ENCODE results near the gene CCSER2.
"Not testable (repeated sequence)": the region's sequence is repeated elsewhere in the genome, so short reads cannot be mapped to it uniquely, and the experiment has no call there.

Gene CCSER2

DNA sequence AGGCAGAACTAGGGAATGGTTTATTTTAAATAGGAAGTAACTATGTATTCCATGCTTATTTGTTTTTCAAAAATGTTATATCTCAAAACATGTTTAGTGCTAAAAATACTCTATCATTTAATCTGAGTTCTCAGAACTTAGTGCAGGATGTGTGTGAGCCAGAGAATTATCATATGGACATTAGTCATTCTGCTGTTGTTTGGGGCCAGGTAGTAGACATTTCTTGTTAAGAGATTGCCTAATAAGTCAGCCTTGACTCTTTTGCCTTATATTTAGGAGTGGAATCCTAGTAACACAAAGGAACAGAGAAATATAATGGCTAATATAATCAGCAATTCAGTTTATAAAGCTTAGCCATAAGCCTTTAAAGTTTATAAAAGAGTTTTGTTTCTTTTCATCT is 149.8 kb downstream of the CCSER2 start:
- H3K27me3 ChIP-seq (ENCODE audit: control insufficient read depth, insufficient read depth, low read length) = no peaks in the 10 kb centered on the region
- no peaks in the 10 kb centered on the region for H3K4me1 ChIP-seq (ENCODE audit: control insufficient read depth, insufficient read depth, low read length)
- H3K36me3 ChIP-seq (ENCODE audit: control insufficient read depth, insufficient read depth, low read length) = no peaks in the 10 kb centered on the region
- H3K4me3 ChIP-seq (ENCODE audit: low read depth, low read length) = no peak overlapping the region
- H3K9me3 ChIP-seq (ENCODE audit: control insufficient read depth, insufficient read depth, low read length) = no peaks in the 10 kb centered on the region
- no peak overlapping the region for H3K9ac ChIP-seq (ENCODE audit: low read depth, low read length)

DNA sequence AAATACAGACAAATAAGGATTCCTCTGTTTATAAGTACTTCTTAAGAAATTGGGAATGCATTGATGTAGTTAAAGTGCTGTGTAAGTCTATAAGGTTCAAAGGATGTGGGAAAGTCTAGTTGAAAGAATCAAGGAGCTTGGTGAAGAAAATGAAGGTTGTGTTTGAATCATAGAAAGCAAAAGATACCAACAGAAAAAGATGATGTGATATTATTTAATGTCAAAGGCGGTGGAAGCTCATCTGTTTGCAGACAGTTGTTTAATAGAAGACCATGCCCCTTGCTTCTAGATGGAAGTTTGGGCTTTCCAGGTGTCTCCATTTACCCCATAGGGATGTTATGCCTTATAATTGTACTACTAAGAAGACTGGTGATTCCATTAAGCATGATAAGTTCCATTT is 150.3 kb downstream of the CCSER2 start:
- Histone ChIP-seq H3K36me3 (ENCODE audit: control insufficient read depth, insufficient read depth, low read length) (no peaks in the 10 kb centered on the region), H3K9me3 (ENCODE audit: control insufficient read depth, insufficient read depth, low read length) (no peaks in the 10 kb centered on the region), H3K4me1 (ENCODE audit: control insufficient read depth, insufficient read depth, low read length) (no peaks in the 10 kb centered on the region), H3K9ac (ENCODE audit: low read depth, low read length) (no peak overlapping the region), H3K4me3 (ENCODE audit: low read depth, low read length) (no peak overlapping the region), H3K27me3 (ENCODE audit: control insufficient read depth, insufficient read depth, low read length) (no peaks in the 10 kb centered on the region)

DNA sequence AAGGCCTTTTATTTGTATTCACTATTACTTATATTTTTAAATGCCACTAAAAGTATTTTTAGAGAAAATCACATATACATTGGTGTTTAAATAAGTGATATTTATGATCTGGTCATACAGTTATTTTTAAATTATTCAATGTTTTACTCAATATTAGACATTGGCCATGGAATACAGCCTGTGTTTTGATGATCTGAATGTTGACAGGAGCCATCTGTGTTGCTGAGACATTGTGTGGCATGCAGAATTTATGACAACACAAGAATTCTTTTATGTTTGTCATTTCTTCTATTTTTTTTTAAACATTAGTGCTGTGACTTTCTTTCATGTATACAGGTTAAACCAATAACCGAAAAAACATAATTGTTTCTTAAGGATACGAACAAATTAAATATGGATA is 156.2 kb downstream of the CCSER2 start:
- Histone ChIP-seq H3K9ac (ENCODE audit: low read depth, low read length) (no peak overlapping the region), H3K4me1 (ENCODE audit: control insufficient read depth, insufficient read depth, low read length) (no peaks in the 10 kb centered on the region), H3K36me3 (ENCODE audit: control insufficient read depth, insufficient read depth, low read length) (no peaks in the 10 kb centered on the region), H3K27me3 (ENCODE audit: control insufficient read depth, insufficient read depth, low read length) (no peaks in the 10 kb centered on the region), H3K9me3 (ENCODE audit: control insufficient read depth, insufficient read depth, low read length) (no peaks in the 10 kb centered on the region), H3K4me3 (ENCODE audit: low read depth, low read length) (no peak overlapping the region)

DNA sequence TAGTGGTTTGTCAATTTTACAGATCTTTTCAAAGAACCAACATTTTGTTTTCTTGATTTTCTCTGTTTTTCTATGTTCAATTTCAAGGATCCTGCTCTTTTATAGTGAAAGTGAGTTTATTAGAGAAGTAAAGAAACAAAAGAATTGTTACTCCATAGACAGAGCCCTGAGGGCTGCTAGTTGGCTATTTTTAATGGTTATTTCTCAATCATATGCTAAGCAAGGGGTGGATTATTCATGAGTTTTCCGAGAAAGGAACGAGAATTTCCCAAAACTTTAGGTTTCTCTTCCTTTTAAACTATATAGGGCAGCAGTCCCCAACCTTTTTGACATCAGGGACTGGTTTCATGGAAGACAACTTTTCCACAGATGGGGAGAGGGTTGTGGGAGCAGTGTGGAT is 165.0 kb downstream of the CCSER2 start:
- no peak overlapping the region for H3K9ac ChIP-seq (ENCODE audit: low read depth, low read length)
- H3K36me3 ChIP-seq (ENCODE audit: control insufficient read depth, insufficient read depth, low read length) = no peaks in the 10 kb centered on the region
- peaks cover 4% of the 10 kb centered on the region for H3K4me1 ChIP-seq (ENCODE audit: control insufficient read depth, insufficient read depth, low read length)
- no peaks in the 10 kb centered on the region for H3K27me3 ChIP-seq (ENCODE audit: control insufficient read depth, insufficient read depth, low read length)
- no peaks in the 10 kb centered on the region for H3K9me3 ChIP-seq (ENCODE audit: control insufficient read depth, insufficient read depth, low read length)
- H3K4me3 ChIP-seq (ENCODE audit: low read depth, low read length) = no peak overlapping the region

DNA sequence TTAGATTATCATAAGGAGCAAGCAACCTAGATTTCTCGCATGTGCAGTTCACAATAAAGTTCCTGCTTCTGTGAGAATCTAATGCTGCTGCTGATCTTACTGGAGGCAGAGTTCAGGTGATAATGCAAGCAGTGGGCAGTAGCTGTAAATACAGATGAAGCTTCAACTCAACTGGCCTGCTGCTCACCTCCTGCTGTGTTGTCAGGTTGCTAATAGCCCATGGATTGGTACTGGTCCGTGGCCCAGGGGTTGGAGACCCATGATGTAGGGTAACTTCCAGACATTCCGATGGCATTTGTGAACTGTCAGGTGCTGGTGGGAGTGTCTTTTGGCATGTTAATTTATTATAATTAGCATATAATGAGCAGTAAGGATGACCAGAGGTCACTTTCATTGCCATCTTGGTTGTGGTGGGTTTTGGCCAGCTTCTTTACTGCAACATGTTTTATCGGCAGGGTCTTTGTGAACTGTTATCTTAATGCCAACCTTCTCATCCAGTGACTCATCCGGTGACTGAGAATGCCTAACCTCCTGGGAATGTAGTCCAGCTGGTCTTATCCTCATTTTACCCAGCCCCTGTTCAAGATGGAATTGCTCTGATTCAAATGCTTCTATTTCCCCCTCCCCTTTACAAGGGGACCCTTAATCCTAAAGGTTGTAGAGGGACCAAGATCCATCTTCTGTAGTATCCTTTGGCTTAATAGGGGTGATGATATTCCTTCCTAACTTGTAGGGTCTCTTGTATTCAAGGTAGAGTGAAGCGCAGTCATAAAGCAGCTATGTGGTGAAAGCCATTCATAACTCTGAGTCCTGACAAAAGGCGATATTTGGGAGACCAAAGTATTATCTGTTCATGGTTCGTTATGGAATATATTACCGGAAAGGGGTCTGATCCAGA is 165.8 kb downstream of the CCSER2 start:
- Histone ChIP-seq H3K27me3 (ENCODE audit: control insufficient read depth, insufficient read depth, low read length) (no peaks in the 10 kb centered on the region), H3K4me3 (ENCODE audit: low read depth, low read length) (no peak overlapping the region), H3K9me3 (ENCODE audit: control insufficient read depth, insufficient read depth, low read length) (no peaks in the 10 kb centered on the region), H3K9ac (ENCODE audit: low read depth, low read length) (no peak overlapping the region), H3K36me3 (ENCODE audit: control insufficient read depth, insufficient read depth, low read length) (no peaks in the 10 kb centered on the region), H3K4me1 (ENCODE audit: control insufficient read depth, insufficient read depth, low read length) (peaks cover 4% of the 10 kb centered on the region)

DNA sequence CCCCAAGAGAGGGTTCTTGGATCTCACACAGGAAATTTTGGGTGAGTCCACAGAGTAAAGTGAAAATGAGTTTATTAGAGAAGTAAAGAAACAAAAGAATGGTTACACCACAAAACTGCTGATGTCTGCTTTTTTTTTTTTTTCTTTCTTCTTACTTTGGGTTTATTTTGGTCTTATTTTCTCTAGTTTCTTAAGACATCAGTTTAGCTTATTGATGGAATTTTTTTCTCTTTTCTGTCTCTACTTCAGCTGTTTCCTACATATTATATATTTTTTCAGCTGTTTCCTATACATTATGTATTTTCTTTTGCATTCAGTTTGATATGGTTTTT is 166.4 kb downstream of the CCSER2 start:
- Histone ChIP-seq H3K9me3 (ENCODE audit: control insufficient read depth, insufficient read depth, low read length) (no peaks in the 10 kb centered on the region), H3K36me3 (ENCODE audit: control insufficient read depth, insufficient read depth, low read length) (no peaks in the 10 kb centered on the region), H3K4me1 (ENCODE audit: control insufficient read depth, insufficient read depth, low read length) (peaks cover 6% of the 10 kb centered on the region), H3K4me3 (ENCODE audit: low read depth, low read length) (no peak overlapping the region), H3K27me3 (ENCODE audit: control insufficient read depth, insufficient read depth, low read length) (no peaks in the 10 kb centered on the region), H3K9ac (ENCODE audit: low read depth, low read length) (no peak overlapping the region)

DNA sequence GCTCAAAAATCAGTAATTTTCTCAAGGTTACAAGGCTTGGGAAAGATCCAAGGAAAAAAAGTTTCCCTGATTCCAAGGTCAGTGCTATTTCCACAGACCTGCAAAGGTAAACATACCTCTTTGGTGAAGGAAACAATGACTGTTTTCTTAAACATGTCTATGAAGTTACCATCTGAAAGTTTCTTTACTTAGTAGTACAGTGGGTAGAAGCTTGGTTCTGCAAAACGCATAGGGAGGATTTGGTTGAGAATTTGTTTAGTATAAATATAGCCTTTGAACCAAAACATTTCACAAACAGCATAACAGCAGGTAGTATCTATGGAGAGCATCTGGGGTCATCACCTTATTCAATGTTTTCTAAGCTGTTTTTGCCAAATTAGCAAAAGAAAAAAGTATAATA is 169.6 kb downstream of the CCSER2 start:
- H3K4me3 ChIP-seq (ENCODE audit: low read depth, low read length) = no peak overlapping the region
- no peaks in the 10 kb centered on the region for H3K9me3 ChIP-seq (ENCODE audit: control insufficient read depth, insufficient read depth, low read length)
- H3K36me3 ChIP-seq (ENCODE audit: control insufficient read depth, insufficient read depth, low read length) = no peaks in the 10 kb centered on the region
- no peaks in the 10 kb centered on the region for H3K27me3 ChIP-seq (ENCODE audit: control insufficient read depth, insufficient read depth, low read length)
- H3K4me1 ChIP-seq (ENCODE audit: control insufficient read depth, insufficient read depth, low read length) = peaks cover 6% of the 10 kb centered on the region
- H3K9ac ChIP-seq (ENCODE audit: low read depth, low read length) = no peak overlapping the region

DNA sequence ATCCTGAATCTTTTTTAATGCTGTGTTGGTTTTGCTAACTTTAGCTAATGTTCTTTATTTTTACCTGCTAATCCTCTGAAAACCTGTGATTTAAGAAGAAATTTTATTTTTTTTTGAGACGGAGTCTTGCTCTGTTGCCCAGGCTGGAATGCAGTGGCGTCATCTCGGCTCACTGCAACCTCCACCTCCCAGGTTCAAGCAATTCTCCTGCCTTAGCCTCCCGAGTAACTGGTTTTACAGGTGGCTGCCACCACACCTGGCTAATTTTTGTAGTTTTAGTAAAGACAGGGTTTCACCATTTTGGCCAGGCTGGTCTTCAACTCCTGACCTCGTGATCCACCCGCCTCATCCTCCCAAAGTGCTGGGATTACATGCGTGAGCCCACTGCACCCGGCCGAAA is 170.7 kb downstream of the CCSER2 start:
- not testable (repeated sequence) for H3K36me3 ChIP-seq (ENCODE audit: control insufficient read depth, insufficient read depth, low read length); H3K9ac ChIP-seq (ENCODE audit: low read depth, low read length); H3K27me3 ChIP-seq (ENCODE audit: control insufficient read depth, insufficient read depth, low read length); H3K9me3 ChIP-seq (ENCODE audit: control insufficient read depth, insufficient read depth, low read length); H3K4me1 ChIP-seq (ENCODE audit: control insufficient read depth, insufficient read depth, low read length); H3K4me3 ChIP-seq (ENCODE audit: low read depth, low read length)

DNA sequence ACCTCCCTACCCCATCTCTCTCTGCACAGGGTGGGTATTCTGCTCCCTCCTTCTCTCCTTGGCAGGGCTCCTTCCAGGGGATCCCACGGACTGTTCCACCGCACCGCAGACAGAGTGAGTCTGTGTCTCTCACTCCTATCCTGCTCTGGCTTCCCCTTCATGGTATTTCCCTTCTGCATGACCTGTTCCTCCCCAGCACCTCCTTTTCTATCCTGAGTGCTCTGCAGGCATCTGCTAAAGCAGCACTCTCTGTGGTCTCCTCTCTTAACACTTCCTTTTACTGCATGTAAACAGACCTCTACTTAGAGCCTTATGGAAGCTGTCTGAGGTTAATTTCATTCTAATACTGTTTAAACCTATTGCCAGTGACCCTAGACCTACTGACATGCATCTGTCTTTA is 171.5 kb downstream of the CCSER2 start:
- H3K9me3 ChIP-seq (ENCODE audit: control insufficient read depth, insufficient read depth, low read length) = no peaks in the 10 kb centered on the region
- H3K4me1 ChIP-seq (ENCODE audit: control insufficient read depth, insufficient read depth, low read length) = peaks cover 2% of the 10 kb centered on the region
- H3K9ac ChIP-seq (ENCODE audit: low read depth, low read length) = no peak overlapping the region
- H3K27me3 ChIP-seq (ENCODE audit: control insufficient read depth, insufficient read depth, low read length) = no peaks in the 10 kb centered on the region
- H3K4me3 ChIP-seq (ENCODE audit: low read depth, low read length) = no peak overlapping the region
- no peaks in the 10 kb centered on the region for H3K36me3 ChIP-seq (ENCODE audit: control insufficient read depth, insufficient read depth, low read length)

DNA sequence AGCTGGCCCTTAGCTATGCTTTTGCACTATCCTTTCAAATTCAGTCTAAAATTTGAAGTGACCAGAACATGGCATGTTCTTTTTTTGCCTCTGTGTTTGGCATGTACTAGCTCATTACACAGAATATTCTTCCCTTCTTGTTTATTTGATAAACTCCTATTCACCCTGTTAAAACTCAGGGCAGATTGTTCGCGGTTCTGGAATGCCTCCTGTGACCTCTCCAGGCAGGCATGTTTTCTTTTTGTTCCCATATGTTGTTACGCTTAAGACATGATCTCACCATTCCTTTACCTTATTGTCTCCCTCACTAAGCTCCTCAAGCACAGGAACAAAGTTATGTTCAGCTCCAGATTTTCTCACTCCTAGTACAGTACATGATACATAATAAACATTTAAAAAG is 181.7 kb downstream of the CCSER2 start:
- Histone ChIP-seq H3K27me3 (ENCODE audit: control insufficient read depth, insufficient read depth, low read length) (no peaks in the 10 kb centered on the region), H3K36me3 (ENCODE audit: control insufficient read depth, insufficient read depth, low read length) (no peaks in the 10 kb centered on the region), H3K9ac (ENCODE audit: low read depth, low read length) (no peak overlapping the region), H3K4me3 (ENCODE audit: low read depth, low read length) (no peak overlapping the region), H3K9me3 (ENCODE audit: control insufficient read depth, insufficient read depth, low read length) (no peaks in the 10 kb centered on the region), H3K4me1 (ENCODE audit: control insufficient read depth, insufficient read depth, low read length) (peaks cover 3% of the 10 kb centered on the region)

DNA sequence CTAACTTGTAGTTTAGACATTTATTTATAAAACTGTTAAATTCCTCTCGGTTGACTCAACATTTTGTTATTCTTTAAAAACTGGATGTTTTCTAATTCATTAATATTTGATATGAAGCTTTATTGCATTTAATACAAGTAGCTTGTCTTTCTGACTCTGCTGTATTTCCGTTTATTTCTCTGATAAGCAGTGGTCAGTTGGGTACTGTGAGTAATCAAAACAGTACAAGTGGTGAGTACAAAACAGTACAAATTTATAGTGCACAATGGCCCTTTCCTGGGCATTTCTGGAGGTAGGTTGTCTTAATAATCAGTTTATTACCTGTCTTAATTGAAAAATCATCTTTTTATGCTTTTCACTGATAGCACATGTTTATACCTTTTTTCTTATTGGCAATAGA is 182.7 kb downstream of the CCSER2 start:
- H3K4me1 ChIP-seq (ENCODE audit: control insufficient read depth, insufficient read depth, low read length) = peaks cover 3% of the 10 kb centered on the region
- H3K9me3 ChIP-seq (ENCODE audit: control insufficient read depth, insufficient read depth, low read length) = no peaks in the 10 kb centered on the region
- no peak overlapping the region for H3K4me3 ChIP-seq (ENCODE audit: low read depth, low read length)
- H3K36me3 ChIP-seq (ENCODE audit: control insufficient read depth, insufficient read depth, low read length) = no peaks in the 10 kb centered on the region
- H3K27me3 ChIP-seq (ENCODE audit: control insufficient read depth, insufficient read depth, low read length) = no peaks in the 10 kb centered on the region
- no peak overlapping the region for H3K9ac ChIP-seq (ENCODE audit: low read depth, low read length)

DNA sequence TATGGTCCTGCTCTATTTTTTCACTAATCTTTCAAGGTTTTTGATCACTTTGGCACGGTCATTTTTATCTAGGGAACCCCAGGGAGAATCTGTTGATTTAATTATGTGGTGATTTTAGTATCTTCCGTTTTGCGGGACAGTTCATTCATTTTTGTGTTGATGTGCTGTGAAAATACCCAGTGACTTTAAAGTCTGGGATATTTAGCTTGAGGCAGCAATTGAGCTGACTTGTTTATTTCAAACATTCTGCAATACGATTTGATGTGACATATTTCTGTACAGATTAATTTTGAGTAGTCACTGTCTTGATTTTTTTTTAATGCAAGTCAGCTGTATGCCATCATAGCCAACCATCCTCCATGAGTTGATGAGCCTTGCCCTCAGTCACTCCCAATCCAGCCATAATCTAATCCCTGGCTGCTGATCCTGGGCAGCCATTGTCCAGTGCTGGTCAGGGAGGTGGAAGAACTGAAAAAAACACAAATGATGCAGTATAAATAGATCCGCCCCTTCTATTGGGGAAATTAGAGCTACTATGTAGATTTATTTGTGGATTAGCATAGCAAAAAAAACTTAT is 183.4 kb downstream of the CCSER2 start:
- H3K4me3 ChIP-seq (ENCODE audit: low read depth, low read length) = no peak overlapping the region
- H3K27me3 ChIP-seq (ENCODE audit: control insufficient read depth, insufficient read depth, low read length) = no peaks in the 10 kb centered on the region
- H3K9ac ChIP-seq (ENCODE audit: low read depth, low read length) = no peak overlapping the region
- H3K4me1 ChIP-seq (ENCODE audit: control insufficient read depth, insufficient read depth, low read length) = peaks cover 3% of the 10 kb centered on the region
- H3K36me3 ChIP-seq (ENCODE audit: control insufficient read depth, insufficient read depth, low read length) = no peaks in the 10 kb centered on the region
- no peaks in the 10 kb centered on the region for H3K9me3 ChIP-seq (ENCODE audit: control insufficient read depth, insufficient read depth, low read length)

All from iPS-15b (cell line).